Suprapubic skin (tissue), 4 donors: ENCODE measurements around the gene KIAA0586.

Source experiments
- CTCF ChIP-seq, 2 donors: fragments of 200-600 bp in 1 of 2; fragments of 450-650 bp in 1 of 2; sonication (generic) in 1 of 2; IDR thresholded peaks; one replicate each; pipeline ENCODE4 v1.5.1; 2016 to 2019; ENCODE audit warnings: antibody characterized with exemption in 2 of 2, mild to moderate bottlenecking in 1 of 2, moderate library complexity in 1 of 2
- EP300 ChIP-seq: sonication (generic); formaldehyde crosslinking; IDR thresholded peaks from one replicate; pipeline ENCODE4 v1.6.1; 2017; ENCODE audit warnings: antibody characterized with exemption
- POLR2A ChIP-seq, 2 donors: fragments of 450-650 bp; IDR thresholded peaks; one replicate each; pipeline ENCODE4 v1.6.1; 2017; ENCODE audit warnings: antibody characterized with exemption in 2 of 2, mild to moderate bottlenecking in 2 of 2, moderate library complexity in 2 of 2
- POLR2AphosphoS5 ChIP-seq, 3 donors: sonication (generic); formaldehyde crosslinking; IDR thresholded peaks; one replicate each; pipeline ENCODE4 v1.6.1; 2017; ENCODE audit warnings: antibody characterized with exemption in 3 of 3

- TF ChIP-seq POLR2A (IDR thresholded peaks at IDR 0.05), result no peak
- TF ChIP-seq CTCF (IDR thresholded peaks at IDR 0.05), result no peak
- TF ChIP-seq POLR2AphosphoS5 (IDR thresholded peaks at IDR 0.05), result no peak
- no peak for TF ChIP-seq EP300
Measured at GRCh38 chr14:58476320-58476719, 48.8 kb downstream of the KIAA0586 start.
